ENCODE data around the gene DGKD. TPM values are rescaled to one million over a fixed set of nuclear protein-coding genes. Genes with fewer than 3 reads are reported as not detected.
A peak's percentile ranks its signal among the peaks of the same experiment; 100 is the strongest.

The DGKD gene
- total and polyA plus RNA-seq, 7 donors, result 59.4 to 365 (median 173) TPM

GRCh38 chr2:233354971-233355574, 779 bp downstream of the DGKD start:
- 7 to 13% (median 9%) methylated on average over 37 to 46 of the region's 46 CpGs for WGBS, 3 donors
- TF ChIP-seq, protein P1, sequence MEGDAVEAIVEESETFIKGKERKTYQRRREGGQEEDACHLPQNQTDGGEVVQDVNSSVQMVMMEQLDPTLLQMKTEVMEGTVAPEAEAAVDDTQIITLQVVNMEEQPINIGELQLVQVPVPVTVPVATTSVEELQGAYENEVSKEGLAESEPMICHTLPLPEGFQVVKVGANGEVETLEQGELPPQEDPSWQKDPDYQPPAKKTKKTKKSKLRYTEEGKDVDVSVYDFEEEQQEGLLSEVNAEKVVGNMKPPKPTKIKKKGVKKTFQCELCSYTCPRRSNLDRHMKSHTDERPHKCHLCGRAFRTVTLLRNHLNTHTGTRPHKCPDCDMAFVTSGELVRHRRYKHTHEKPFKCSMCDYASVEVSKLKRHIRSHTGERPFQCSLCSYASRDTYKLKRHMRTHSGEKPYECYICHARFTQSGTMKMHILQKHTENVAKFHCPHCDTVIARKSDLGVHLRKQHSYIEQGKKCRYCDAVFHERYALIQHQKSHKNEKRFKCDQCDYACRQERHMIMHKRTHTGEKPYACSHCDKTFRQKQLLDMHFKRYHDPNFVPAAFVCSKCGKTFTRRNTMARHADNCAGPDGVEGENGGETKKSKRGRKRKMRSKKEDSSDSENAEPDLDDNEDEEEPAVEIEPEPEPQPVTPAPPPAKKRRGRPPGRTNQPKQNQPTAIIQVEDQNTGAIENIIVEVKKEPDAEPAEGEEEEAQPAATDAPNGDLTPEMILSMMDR (IDR thresholded peaks at IDR 0.05), result no peak
- no peaks in the 10 kb centered on the region for H3K9me3 ChIP-seq
- intact Hi-C loops (cut with DNase I), result loop anchor here (5.0 kb wide), 2 partner anchors 52 to 82 kb away; no protein-coding TSS in a partner anchor
- peaks cover 33% of the 10 kb centered on the region for H3K4me1 ChIP-seq
- H3K4me3 ChIP-seq, result peak overlapping the region; percentile 75
- DNase-seq (no peak), ATAC-seq (no peak)
- peaks cover 0 to 2% of the 10 kb centered on the region in 2 donors for H3K36me3 ChIP-seq (ENCODE audit: insufficient read depth in 1 of 2, low read depth in 1 of 2)
- no peak overlapping the region for H3K27ac ChIP-seq
- H3K27me3 ChIP-seq (ENCODE audit: insufficient read depth in 3 of 3, low read length in 2 of 3), result no peaks in the 10 kb centered on the region

- no peak overlapping the region for H3K27ac ChIP-seq
- intact Hi-C loops (cut with DNase I), result loop anchor here (2.0 to 5.0 kb wide), 2 partner anchors 81 to 85 kb away; no protein-coding TSS in a partner anchor
- H3K9me3 ChIP-seq, result no peaks in the 10 kb centered on the region
- WGBS, 3 donors, result 94 to 98% (median 97%) methylated on average over 10 of the region's 10 CpGs
- peaks cover 0 to 2% of the 10 kb centered on the region in 2 donors for H3K36me3 ChIP-seq (ENCODE audit: insufficient read depth in 1 of 2, low read depth in 1 of 2)
- peaks cover 29% of the 10 kb centered on the region for H3K4me1 ChIP-seq
- DNase-seq, result no peak
- H3K4me3 ChIP-seq, result peak overlapping the region; percentile 75
- no peaks in the 10 kb centered on the region for H3K27me3 ChIP-seq (ENCODE audit: insufficient read depth in 3 of 3, low read length in 2 of 3)
- ATAC-seq, result no peak
- TF ChIP-seq, protein P1 (IDR thresholded peaks at IDR 0.05), result no peak
These were observed 1.6 kb downstream of the DGKD start for GRCh38 chr2:233355916-233356315.

DNA sequence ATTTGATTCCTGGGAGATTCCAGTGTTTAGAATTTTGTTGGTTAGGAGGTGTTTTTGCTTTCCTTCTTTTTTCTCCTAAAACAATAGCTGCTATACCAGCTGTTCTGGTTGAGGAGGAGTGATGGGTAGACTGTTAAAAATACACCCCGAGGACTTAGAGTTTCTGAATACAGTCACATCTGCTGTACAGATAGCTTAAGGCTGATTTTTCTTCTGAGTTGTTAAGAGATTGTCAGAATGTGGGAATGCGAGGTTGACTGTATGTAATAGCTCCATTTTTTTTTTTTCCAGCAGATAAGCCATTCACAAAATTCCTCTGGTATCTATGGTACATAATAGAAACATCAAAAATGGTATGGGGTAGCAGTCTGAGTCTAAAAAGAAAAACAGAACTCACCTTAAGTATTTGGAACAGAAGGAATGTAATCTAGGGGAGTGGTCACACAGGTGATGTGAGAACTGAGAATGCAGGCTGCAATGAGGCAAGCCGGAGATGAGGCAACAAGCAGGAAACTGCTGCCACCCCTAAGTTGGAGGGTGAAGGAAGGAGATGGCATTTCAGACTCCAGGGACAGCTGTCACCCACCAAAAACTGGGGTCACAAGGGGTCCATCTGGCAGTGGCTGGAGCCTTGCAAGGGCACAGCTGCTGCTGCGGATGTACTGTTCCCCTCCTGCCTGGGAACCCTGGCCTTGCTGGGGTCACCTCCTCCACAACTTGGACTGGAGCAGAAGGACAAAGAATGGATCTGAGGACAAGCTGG, 2.4 kb downstream of the DGKD start:
- intact Hi-C loops (cut with DNase I), result loop anchor here (2.0 to 5.0 kb wide), 2 partner anchors 81 to 84 kb away; no protein-coding TSS in a partner anchor
- Histone ChIP-seq H3K27ac (no peak overlapping the region), H3K36me3 (ENCODE audit: insufficient read depth in 1 of 2, low read depth in 1 of 2) (peaks cover 0 to 2% of the 10 kb centered on the region in 2 donors), H3K27me3 (ENCODE audit: insufficient read depth in 3 of 3, low read length in 2 of 3) (no peaks in the 10 kb centered on the region), H3K4me3 (peak overlapping the region; percentile 75), H3K4me1 (peaks cover 29% of the 10 kb centered on the region), H3K9me3 (no peaks in the 10 kb centered on the region)
- 41 to 54% (median 49%) methylated on average over 4 of the region's 4 CpGs for WGBS, 3 donors
- TF ChIP-seq, protein P1 (IDR thresholded peaks at IDR 0.05), result no peak
- ATAC-seq, result peak in 1 of 4 donors; percentile 10
- no peak for DNase-seq

DNA sequence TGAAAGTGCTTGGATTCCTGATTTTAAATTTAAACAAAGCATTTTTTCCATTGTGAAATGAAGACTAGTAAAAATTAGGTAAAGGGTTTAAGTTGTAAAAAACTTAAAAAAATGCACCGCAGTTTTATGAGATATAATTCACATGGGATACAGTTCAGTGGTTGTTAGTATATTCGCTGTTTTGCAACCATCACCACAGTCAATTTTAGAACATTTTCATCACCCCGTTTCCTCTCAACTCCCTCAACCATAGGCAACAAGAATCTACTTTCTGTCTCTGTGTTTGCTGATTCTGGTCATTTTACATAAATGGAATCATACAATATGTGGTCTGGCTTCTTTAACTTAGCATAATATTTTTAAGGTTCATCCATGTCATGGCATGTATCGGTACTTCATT, 4.0 kb downstream of the DGKD start:
- TF ChIP-seq, protein P1 (IDR thresholded peaks at IDR 0.05), result no peak
- no peaks in the 10 kb centered on the region for H3K9me3 ChIP-seq
- no peak overlapping the region for H3K4me3 ChIP-seq
- DNase-seq, result no peak
- no peak for ATAC-seq
- peaks cover 0 to 2% of the 10 kb centered on the region in 2 donors for H3K36me3 ChIP-seq (ENCODE audit: insufficient read depth in 1 of 2, low read depth in 1 of 2)
- no peak overlapping the region for H3K27ac ChIP-seq
- H3K27me3 ChIP-seq (ENCODE audit: insufficient read depth in 3 of 3, low read length in 2 of 3), result no peaks in the 10 kb centered on the region
- 86 to 92% (median 88%) methylated on average over 4 of the region's 4 CpGs for WGBS, 3 donors
- intact Hi-C loops (cut with DNase I), result loop anchor here in 1 of 2 donors (5.0 kb wide), 1 partner anchor 79 kb away; no protein-coding TSS in a partner anchor
- peaks cover 28% of the 10 kb centered on the region for H3K4me1 ChIP-seq
